IMR-90 (cell line): ENCODE measurements around the gene FGA. TPM values are rescaled to one million over a fixed set of nuclear protein-coding genes. Genes with fewer than 3 reads are reported as not detected.

Experiments
- ATAC-seq: fragments of 200-7000 bp; cut with Tn5 transposase; 2 replicates; pipeline ENCODE4 v1.9.1; 2020; ENCODE audit warnings: low read depth, mild to moderate bottlenecking, moderate library complexity
- BruUV-seq: library from RNA; stranded (reverse); fragments of 400-500 nt; replicated peaks from 2 replicates; lab custom pipeline; 2021; lab: Mats Ljungman, UMichigan
- CTCF ChIA-PET: fragments of 300-600 bp; formaldehyde crosslinking; extraction: SDS; loops from one replicate; lab custom pipeline; 2021; ENCODE audit warnings: antibody characterized with exemption; lab: Yijun Ruan, JAX
- POLR2A ChIA-PET: fragments of 300-600 bp; sonication (Branson Sonifier 250); formaldehyde crosslinking; loops from one replicate; lab custom pipeline; 2022; ENCODE audit warnings: antibody characterized with exemption; ENCODE audit not compliant: unreplicated experiment; lab: Charles Lee
- DNase-seq: peaks from one replicate; pipeline ENCODE4 v3.0.0; 2013
- H2AFZ ChIP-seq: replicated peaks from 2 replicates; pipeline ENCODE3; 2013; ENCODE audit warnings: low read length, mild to moderate bottlenecking; ENCODE audit not compliant: poor library complexity
- H2AK5ac ChIP-seq: 2 replicates; pipeline ENCODE4 v1.6.1; 2013; ENCODE audit warnings: low read depth, low read length, inconsistent platforms
- H2AK9ac ChIP-seq: replicated peaks from 2 replicates; pipeline ENCODE3; 2013; ENCODE audit warnings: mild to moderate bottlenecking, low read depth, low read length, moderate library complexity; ENCODE audit not compliant: poor library complexity
- H2BK120ac ChIP-seq: 2 replicates; pipeline ENCODE4 v1.6.1; 2013; ENCODE audit warnings: low read depth, low read length, inconsistent platforms
- H2BK15ac ChIP-seq: 3 replicates; pipeline ENCODE4 v1.6.1; 2013; ENCODE audit warnings: low read depth, low read length, inconsistent platforms
- H2BK20ac ChIP-seq: 2 replicates; pipeline ENCODE4 v1.6.1; 2013; ENCODE audit warnings: low read depth, mild to moderate bottlenecking, inconsistent platforms, low read length, moderate library complexity
- H2BK5ac ChIP-seq: 2 replicates; pipeline ENCODE4 v1.6.1; 2013; ENCODE audit warnings: mild to moderate bottlenecking, low read depth, low read length, inconsistent platforms; ENCODE audit not compliant: poor library complexity, severe bottlenecking
- H3K14ac ChIP-seq: replicated peaks from 2 replicates; pipeline ENCODE4 v1.6.1; 2013; ENCODE audit warnings: low read depth, low read length, inconsistent platforms
- H3K18ac ChIP-seq: 2 replicates; pipeline ENCODE4 v1.6.1; 2013; ENCODE audit warnings: low read depth, low read length, control low read depth
- H3K23ac ChIP-seq: 2 replicates; pipeline ENCODE4 v1.6.1; 2013; ENCODE audit warnings: low read depth, low read length, inconsistent platforms
- H3K27ac ChIP-seq: 2 replicates; pipeline ENCODE4 v1.5.1; 2013; ENCODE audit warnings: mild to moderate bottlenecking, control low read depth, low read length; ENCODE audit not compliant: insufficient read depth
- H3K27me3 ChIP-seq: 2 replicates; pipeline ENCODE4 v1.6.1; 2013; ENCODE audit warnings: low read length; ENCODE audit not compliant: control insufficient read depth, insufficient read depth
- H3K36me3 ChIP-seq: 2 replicates; pipeline ENCODE4 v1.6.1; 2013; ENCODE audit warnings: low read length, mixed read lengths; ENCODE audit not compliant: control insufficient read depth, insufficient read depth
- H3K4ac ChIP-seq: 2 replicates; pipeline ENCODE4 v1.6.1; 2013; ENCODE audit warnings: low read depth, low read length, inconsistent platforms
- H3K4me1 ChIP-seq: 2 replicates; pipeline ENCODE4 v1.6.1; 2013; ENCODE audit warnings: low read length, mixed read lengths; ENCODE audit not compliant: control insufficient read depth, insufficient read depth
- H3K4me2 ChIP-seq: 2 replicates; pipeline ENCODE4 v1.6.1; 2013; ENCODE audit warnings: low read depth, mild to moderate bottlenecking, control low read depth, low read length, moderate library complexity
- H3K4me3 ChIP-seq: 2 replicates; pipeline ENCODE4 v1.5.1; 2013; ENCODE audit warnings: low read depth, mild to moderate bottlenecking, control low read depth, low read length, moderate library complexity; ENCODE audit not compliant: insufficient read depth
- H3K56ac ChIP-seq: 2 replicates; pipeline ENCODE4 v1.6.1; 2013; ENCODE audit warnings: low read length, inconsistent platforms; ENCODE audit not compliant: insufficient read depth; ENCODE audit errors: extremely low read depth
- H3K79me1 ChIP-seq, 2 experiments: 2 replicates each; pipeline ENCODE4 v1.6.1; 2013; ENCODE audit warnings: low read length in 2 of 2, inconsistent platforms in 1 of 2, low read depth in 1 of 2
- H3K9ac ChIP-seq: 2 replicates; pipeline ENCODE4 v1.6.1; 2013; ENCODE audit warnings: low read depth, low read length, control low read depth
- H3K9me1 ChIP-seq: 2 replicates; pipeline ENCODE4 v1.6.1; 2013; ENCODE audit warnings: low read length, inconsistent platforms; ENCODE audit not compliant: insufficient read depth
- H3K9me3 ChIP-seq: 2 replicates; pipeline ENCODE4 v1.6.1; 2013; ENCODE audit warnings: low read length; ENCODE audit not compliant: control insufficient read depth, insufficient read depth
- H4K20me1 ChIP-seq: 2 replicates; pipeline ENCODE4 v1.6.1; 2013; ENCODE audit warnings: low read length, inconsistent platforms; ENCODE audit not compliant: insufficient read depth
- H4K5ac ChIP-seq: 2 replicates; pipeline ENCODE4 v1.6.1; 2013; ENCODE audit warnings: mild to moderate bottlenecking, low read depth, low read length, control low read depth
- H4K8ac ChIP-seq, 2 experiments: 2 replicates each; pipeline ENCODE4 v1.6.1; 2013; ENCODE audit warnings: low read depth in 2 of 2, low read length in 2 of 2, control low read depth in 1 of 2, inconsistent platforms in 1 of 2
- H4K91ac ChIP-seq: 2 replicates; pipeline ENCODE4 v1.6.1; 2013; ENCODE audit warnings: low read depth, low read length, inconsistent platforms; ENCODE audit not compliant: insufficient read depth
- MAFK ChIP-seq: IDR thresholded peaks from 2 replicates; pipeline ENCODE4 v1.6.1; 2012; ENCODE audit warnings: low read depth, low read length, improper control_type of control experiment
- RCOR1 ChIP-seq: IDR thresholded peaks from 2 replicates; pipeline ENCODE4 v1.6.1; 2012; ENCODE audit warnings: mild to moderate bottlenecking, low read length, improper control_type of control experiment; ENCODE audit not compliant: insufficient replicate concordance
- WGBS, 2 experiments: methylation state at CpG; one replicate each; pipeline versions ENCODE4 v1.1.5 to v1.1.7; 2013; ENCODE audit warnings: missing lambda C conversion rate in 2 of 2; ENCODE audit not compliant: insufficient read length in 1 of 2; ENCODE audit errors: extremely low coverage in 2 of 2; 5-methylcytosine and 5-hydroxymethylcytosine counted together
- dilution Hi-C: fragments of 300-500 bp; cut with HindIII; formaldehyde crosslinking; loops from one replicate; pipeline ENCODE4 v1.14.3; 2018; ENCODE audit warnings: low sequenced_read_pairs; ENCODE audit not compliant: unreplicated experiment
- in situ Hi-C: fragments of 300-500 bp; cut with MboI; formaldehyde crosslinking; loops from 3 replicates; pipeline ENCODE4 v1.14.3; 2019; ENCODE audit warnings: low sequenced_read_pairs, inconsistent platforms, mixed read lengths
- intact Hi-C: fragments of 100-400 bp; cut with micrococcal nuclease; formaldehyde crosslinking; loops from 2 replicates; pipeline ENCODE4 v1.10.0; 2022
- polyA plus RNA-seq, 3 experiments: library from polyadenylated mRNA; depleted of rRNA; stranded (reverse); fragments of >200 nt; gene quantifications; 2 replicates each; pipeline ENCODE4 v1.2.3, GENCODE V29; 2012; ENCODE audit warnings: low replicate concordance in 1 of 3
- total RNA-seq: library from RNA; depleted of rRNA; stranded (reverse); fragments of >200 nt; gene quantifications from 2 replicates; pipeline ENCODE4 v1.2.3, GENCODE V29; 2012

The FGA gene
- total and polyA plus RNA-seq, 2 of the 4 experiments (the other 2 are of a cell fraction): not detected

DNA sequence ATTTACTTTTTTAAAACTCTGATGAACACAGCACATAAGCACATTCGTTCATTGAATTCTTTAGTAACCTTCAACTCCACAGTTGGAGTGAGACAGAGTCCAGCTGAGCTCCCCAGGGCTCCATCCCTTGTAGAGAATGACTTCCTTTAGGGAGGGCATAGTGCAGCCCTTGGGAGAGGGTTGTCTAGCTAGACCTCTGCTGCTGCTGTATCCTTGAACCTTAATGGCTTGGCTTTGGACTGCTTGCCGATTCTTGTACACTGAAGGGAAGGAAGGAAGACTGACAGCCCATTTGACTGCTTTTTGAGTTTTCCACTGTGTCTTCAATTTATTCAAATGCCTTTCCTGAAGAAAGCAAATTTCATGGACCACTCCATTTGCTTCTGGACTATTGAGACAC is 41.3 kb upstream of the FGA start:
- Histone ChIP-seq H3K9me1 (no peaks in the 10 kb centered on the region), H2AK5ac (no peak overlapping the region), H3K27me3 (peaks cover 7% of the 10 kb centered on the region), H4K5ac (no peak overlapping the region), H2AK9ac (no peak overlapping the region), H3K14ac (no peak overlapping the region), H3K23ac (no peak overlapping the region), H2BK20ac (no peak overlapping the region), H3K9me3 (no peaks in the 10 kb centered on the region), H3K4me3 (no peak overlapping the region), H3K4me2 (no peak overlapping the region), H3K4me1 (no peaks in the 10 kb centered on the region), H4K20me1 (no peaks in the 10 kb centered on the region), H3K27ac (no peak overlapping the region), H2BK15ac (no peak overlapping the region), H2BK120ac (no peak overlapping the region), H3K4ac (no peak overlapping the region), H3K18ac (no peak overlapping the region), H4K8ac (no peak overlapping the region), H3K9ac (no peak overlapping the region), H3K56ac (no peak overlapping the region), H3K79me1 (no peaks in the 10 kb centered on the region), H3K36me3 (no peaks in the 10 kb centered on the region), H2AFZ (no peak overlapping the region), H4K91ac (no peak overlapping the region), H2BK5ac (no peak overlapping the region)
- ChIA-PET POLR2A (no interaction called here), CTCF (no interaction called here)
- WGBS, 2 experiments: no CpG with 5 or more reads among the region's 2 CpGs
- in situ Hi-C loops: no loop called here
- TF ChIP-seq MAFK: no peak
- no peak for TF ChIP-seq RCOR1
- DNase-seq (no peak), ATAC-seq (no peak)
- BruUV-seq: no TSS peak
- intact Hi-C loops: no loop called here
- dilution Hi-C loops: no loop called here
